Suppressor macrophage treated with lipopolysaccharide for 4 hours (primary cell): Measurements from ENCODE around the gene IL4.
"Not testable (repeated sequence)": the region's sequence is repeated elsewhere in the genome, so short reads cannot be mapped to it uniquely, and the experiment has no call there.

Source experiments
- DNase-seq: peaks from one replicate; pipeline ENCODE4 v3.0.0-alpha.2; 2020

IL4 gene

DNA sequence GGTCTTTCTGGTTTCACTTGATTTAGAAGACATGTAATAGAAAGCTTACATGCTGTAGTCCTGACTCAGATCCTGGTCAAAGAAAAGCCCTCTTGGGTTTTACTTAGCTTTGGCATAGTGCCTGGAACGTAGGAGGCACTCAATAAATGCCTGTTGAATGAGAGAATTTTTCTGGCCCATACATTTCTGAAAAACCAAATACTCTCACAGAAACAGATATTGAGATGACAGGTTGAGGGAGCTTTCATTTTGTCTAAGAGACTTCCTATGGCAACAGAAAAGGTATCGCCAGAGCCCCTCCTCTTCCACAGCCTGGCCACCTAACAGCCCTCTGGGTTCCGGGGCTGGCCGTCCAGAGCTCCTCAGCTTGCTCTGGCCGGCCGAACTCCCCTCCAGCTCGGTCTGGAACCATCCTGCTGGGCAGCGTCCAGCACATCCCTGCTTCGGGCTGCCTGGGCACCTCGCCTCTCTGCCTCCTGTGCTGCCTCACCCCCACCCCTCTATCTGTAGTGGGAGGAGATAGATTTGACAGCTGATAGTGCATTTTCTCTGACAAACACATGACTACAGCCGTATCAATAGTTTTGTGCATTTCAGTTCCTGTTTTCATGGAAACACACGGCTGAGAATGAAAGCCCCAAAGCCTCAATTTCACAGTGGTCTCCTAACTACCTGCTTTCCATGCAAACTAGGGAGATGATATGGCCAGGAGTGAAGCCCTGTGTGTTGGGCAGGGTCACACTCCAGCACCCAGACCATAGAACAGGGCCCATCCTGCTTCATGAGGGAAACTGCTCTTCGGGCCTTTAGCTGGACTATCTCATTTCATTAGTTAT lies 1.1 kb downstream of the IL4 start:
- DNase-seq: no peak

DNA sequence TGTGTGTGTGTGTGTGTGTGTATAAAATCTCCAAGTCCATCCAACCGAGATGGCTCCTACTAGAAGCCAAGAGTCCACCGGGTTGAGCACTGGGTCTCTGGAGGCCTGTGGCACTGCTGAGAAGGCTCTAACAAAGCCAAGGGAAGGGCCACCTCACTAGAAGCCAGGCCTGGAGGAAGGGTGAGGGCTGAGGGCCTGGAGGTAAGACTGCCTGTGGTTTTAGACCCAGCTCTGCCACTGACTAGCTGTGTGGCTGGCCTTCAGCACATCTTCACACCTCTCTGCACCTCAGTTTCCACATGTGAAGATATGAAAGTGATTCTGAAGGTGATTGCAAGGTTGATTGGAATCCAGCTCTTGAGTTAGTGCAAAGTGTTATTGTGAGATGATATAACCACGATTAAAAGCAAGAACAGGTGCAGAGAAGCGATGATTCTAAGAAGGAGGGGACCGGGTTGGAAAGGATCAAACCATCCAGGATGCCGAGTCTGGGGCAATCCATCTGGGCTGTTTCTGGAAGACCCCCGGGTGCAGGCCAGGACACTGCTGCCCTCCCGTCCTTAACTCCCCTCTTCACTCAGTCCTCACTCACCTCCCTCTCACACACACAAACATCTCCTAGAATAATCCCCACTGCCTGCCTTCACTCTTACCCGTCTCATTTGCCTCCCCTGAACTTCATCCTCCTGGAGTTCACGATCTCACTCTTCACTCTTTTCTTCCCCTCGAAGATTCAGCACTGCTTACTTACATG lies 2.3 kb downstream of the IL4 start:
- no peak for DNase-seq

DNA sequence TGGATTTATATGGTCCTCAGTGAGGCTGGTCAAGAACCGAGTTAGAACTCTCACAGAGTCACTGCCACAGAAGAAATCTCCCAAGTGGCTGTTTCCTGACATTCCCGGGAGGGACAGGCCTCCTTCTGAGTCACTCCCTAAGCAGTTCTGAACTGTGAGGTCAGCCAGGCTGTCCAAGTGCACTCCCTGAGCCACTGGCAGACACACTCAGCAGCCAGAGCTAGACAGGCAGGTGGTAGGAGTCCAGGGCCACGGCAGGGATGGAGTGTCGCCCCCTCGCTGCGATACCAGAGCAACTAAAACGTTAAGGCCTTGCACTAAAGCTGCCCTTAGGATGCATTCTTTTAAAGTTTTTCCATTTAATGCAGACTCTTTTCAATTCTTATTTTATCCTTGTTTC lies 3.4 kb downstream of the IL4 start:
- DNase-seq: no peak

DNA sequence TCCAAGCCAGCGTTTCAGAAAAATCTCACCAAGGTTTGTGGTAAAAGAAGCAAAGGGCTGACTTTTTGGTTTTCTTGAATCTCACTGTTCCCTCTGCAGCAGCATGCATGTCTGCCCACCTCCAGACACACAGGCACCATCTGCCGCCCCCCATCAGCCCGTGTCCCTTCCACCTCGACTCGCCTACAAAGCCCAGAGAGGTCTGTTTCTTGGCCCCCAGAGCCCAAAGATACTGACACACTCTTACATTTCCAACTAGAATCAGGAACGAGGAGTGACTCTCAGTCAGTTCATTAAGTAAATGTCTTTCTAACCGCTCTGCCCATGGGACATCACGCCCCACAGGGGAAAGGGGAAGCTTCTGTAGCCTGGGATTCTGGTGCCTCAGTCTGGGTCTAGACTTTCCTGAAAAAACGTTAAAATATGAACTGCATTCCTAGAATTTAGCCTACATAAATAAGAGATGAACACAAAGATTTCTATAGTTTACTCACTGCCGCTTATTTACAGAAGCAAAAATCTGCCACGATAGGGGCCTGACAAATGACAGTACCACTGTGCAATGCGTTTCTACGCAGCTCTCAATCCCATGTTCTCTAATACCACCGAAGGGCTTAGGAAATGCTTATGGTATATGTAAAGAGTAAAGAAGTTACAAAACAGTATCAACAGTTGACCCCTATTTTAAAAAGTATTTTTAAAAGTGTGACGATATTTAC lies 4.1 kb downstream of the IL4 start:
- DNase-seq: no peak

DNA sequence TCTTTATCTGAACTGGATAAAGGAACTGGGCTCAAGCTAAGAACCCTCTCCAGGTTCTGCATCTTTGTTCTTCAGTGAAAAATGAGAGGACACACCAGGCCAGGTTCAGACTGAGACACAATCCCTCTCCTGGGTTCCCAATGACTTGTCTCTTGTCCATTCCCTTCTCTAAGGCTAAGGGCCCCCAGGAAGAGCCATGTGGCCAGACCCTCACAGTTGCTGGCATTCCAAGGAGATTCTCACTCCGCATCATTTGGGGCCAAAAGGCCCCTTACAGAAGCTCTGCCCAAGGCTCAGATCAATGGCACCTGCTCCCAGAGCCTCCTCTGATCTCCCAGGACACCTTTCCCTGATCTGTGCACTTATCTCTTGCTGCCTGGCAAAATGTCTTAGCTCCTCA lies 4.9 kb downstream of the IL4 start:
- no peak for DNase-seq

DNA sequence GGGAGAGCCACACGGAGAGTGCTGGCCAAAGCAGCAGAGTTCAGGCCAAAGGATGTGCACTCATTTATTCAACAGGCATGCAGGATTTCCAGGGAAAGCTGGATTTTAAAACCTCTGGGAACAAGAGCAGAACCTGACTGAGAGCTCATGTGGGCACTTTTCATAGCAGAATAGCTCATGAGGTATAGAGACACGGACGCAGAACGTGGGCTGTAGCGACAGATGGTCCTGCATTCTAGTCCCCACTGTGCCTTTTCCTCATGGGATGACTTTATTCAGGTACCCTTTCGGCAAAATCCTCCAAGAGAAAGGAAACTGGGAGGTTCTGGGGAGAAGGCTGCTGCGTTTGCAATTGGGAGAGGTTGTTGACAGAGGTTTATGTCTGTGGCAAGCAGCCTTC lies 5.4 kb downstream of the IL4 start:
- DNase-seq: no peak

DNA sequence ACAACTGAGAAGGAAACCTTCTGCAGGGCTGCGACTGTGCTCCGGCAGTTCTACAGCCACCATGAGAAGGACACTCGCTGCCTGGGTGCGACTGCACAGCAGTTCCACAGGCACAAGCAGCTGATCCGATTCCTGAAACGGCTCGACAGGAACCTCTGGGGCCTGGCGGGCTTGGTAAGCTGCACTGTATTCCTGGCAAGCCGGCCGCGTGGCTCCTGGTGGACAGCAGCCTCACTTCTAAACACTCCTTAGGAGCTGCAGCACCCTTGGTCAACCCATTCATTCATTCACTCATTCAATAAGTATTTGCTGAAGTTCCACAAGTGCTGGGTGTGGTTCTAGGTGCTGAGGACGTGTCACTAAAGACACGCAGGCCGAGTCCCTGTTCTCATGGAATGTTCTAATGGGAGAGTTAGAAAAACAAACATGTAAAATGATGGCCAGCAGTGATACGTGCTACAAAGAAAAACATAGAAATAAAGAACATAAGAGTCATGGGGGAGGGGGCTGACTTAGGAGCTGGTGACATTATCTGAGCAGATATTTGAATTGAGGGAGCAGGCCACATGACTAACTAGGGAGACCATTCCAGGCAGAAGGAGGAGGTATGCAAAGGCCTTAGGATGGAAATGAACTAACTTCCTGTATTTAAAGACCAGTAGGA lies 6.1 kb downstream of the IL4 start:
- no peak for DNase-seq

DNA sequence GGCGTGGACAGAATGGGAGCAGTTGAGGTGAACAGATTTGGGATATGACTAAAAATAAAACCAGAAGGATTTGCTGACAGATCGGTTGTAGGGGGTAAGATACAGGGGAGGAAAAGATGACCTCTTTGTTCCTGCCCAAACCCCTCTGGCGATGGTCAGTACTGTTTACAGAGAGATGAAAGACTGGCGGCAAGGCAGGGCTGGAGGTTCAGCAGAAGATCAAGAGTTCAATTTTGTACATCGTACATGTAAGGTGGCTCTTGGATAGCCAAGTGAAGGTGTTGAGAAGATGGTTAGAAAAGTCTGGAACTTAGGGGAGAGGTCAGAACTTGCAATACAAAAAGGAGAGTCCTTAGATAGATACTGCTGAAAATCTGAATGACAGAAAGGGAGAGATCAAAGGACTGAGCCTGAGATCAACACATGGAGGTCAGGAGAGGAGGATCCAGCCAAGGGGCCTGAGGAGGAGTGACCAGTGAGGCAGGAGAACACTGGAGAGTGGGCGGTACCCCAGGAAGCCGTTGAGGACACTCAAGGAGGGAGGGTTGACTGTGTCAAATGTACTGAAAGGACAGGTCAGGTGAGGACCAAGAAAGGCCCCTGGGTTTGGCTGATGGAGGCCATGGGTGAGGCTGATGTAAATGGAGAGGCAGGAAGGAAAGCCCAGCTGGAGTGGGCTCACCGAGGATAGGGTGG lies 7.1 kb downstream of the IL4 start:
- no peak for DNase-seq

DNA sequence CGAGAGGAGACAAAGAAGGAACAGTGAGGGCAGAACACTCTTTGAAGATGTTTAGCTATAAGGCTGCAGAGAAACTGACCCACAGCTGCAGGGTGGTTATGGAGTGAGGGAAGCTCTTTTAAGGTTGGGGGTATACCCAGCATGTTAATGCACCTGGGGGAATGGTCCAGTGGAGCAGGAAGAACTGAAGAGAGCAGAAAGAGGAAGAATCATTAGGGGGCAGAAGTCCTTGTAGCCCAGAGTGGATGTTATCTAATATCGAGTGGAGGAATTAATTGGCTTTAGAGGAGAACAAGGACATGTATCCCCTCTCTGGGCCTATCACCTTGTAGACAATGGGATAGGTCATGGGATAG lies 7.7 kb downstream of the IL4 start:
- no peak for DNase-seq

DNA sequence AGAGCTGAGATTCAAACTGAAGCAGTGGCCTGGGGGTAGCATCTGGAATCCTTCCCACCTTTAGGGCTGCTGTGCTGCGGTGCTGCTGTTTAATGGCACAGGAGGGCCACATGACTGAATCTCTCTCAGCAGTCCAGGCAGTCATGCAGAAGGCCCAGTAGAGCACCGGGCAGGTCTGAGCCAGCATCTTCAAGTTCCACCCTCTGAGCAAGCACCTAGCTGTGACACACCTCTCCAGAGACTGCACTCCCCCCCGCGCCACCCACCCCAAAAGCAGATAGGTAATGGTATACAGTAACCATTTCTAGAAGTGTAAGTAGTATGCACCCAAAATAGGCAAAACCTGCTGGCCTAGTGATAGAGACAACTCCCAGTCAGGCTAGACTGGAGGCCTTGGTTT lies 8.2 kb downstream of the IL4 start:
- DNase-seq: no peak

DNA sequence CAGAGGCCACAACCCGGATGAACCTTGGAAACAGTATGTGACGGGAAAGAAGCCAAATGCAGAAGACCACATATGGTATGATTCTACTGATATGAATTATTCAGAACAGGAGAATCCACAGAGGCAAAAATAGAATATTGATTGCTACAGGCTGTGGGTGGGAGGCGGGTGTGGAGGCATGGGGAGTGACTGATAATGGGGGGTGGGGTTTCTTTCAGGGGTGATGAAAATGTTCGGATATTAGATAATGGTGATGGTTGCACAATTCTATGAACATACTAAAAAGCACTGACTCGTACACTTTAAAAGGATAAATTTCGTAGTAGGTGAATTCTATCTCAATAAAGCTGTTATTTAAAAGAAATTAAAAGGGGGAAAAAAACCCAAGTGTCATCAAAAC lies 10.7 kb downstream of the IL4 start:
- no peak for DNase-seq

DNA sequence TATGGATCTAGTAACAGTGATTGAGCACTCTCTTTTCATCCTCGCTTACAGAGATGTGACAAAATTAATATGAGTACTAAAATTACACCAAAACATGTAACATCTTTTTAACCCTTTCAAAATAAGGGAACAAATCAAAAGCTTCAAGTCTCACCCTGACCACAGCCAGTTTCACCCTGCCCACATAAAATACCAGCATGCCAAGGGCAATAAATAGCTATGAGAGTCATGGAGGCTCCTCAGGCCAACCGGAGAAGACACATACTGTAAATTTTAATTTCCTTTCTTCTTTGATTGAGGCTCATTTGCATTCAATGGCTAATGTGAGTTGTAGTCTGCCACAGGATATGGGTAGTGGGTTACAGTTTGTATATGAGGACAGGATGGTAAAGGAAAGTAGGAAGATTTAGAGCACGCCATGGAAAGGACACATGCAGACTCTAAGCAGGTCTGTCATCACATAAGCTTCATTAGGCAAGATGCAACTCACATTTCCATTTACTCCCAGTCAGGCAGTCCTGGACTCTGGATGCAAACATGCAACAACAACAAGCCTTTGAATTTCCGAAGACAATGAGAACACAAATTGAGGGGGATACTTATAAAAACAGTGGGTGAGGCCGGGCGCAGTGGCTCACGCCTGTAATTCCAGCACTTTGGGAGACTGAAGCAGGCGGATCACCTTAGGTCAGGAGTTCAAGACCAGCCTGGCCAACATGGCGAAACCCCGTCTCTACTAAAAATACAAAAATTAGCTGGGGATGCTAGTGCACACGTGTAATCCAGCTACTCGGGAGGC lies 11.3 kb downstream of the IL4 start:
- DNase-seq: no peak

DNA sequence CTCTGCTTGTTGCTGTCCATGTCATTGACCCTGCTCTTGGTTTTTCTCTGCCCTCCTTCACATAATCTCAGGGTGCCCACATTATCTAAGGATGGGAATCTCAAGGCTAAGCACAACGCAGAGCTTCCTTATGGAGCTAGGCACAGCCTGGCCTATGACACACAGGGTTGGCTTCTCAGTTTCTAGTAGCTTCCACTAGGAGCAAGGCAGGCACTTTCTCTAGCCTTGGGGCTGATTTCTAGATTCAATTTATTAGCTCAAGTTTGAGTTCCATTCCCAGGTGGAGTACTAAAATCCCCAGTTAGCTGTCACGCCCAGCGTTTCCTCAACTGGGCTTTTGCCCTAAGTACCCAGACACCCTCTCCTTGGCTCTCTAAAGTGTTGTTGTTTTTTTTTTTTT lies 12.4 kb downstream of the IL4 start:
- no peak for DNase-seq

DNA sequence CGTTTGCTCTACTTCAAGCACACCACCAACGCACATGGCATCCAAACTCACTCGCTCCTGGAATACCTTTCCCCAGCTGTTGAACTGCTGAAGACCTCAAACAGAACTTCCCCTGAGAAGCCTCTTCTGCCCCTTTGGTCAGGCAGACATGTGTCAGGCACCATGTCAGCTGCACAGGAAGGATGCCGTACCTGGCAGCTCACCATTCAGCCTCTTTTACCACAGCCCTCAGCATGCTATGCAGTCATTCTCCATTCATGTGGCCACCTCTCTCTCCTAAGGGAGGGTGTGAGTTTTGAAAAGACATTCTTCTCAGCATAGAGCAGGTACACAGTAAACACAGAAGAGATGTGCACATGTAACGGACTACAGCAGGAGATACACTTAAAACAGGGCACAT lies 14.2 kb downstream of the IL4 start:
- DNase-seq: no peak

DNA sequence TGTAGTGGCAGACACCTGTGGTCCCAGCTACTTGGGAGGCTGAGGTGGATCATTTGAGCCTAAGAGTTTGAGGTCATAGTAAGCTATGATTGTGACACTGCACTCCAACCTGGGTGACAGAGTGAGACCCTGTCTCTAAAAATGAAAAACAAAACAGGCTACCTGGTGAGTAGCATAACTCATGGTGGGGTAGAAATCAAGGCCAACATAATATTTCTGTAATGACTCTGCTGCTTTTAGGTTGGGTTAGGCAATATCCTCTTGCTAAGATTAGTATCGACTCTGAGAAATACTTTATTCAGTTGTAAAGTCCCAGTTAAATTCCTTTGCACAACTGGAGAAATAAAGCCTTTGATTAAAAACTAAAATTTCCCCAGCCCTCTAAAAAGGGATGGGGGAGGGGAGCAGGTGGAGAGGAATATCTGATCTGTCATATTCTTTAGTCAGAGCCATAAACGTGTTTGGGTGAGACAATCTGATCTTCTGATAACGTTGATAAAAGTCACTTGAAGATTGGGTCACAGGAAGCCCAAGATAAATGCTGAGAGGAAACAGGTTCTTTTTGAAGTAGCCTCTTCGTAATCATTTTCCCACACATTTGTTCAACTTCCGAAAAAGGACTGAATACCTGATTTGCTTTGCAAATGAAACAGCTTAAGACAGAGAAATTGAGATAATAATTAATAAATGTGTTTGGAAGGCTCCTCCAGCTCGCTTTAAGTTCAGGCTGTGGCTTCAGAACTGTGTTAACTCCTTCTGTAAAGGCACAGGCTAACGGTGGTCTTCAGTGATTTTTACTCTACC lies 14.9 kb downstream of the IL4 start:
- DNase-seq: no peak

DNA sequence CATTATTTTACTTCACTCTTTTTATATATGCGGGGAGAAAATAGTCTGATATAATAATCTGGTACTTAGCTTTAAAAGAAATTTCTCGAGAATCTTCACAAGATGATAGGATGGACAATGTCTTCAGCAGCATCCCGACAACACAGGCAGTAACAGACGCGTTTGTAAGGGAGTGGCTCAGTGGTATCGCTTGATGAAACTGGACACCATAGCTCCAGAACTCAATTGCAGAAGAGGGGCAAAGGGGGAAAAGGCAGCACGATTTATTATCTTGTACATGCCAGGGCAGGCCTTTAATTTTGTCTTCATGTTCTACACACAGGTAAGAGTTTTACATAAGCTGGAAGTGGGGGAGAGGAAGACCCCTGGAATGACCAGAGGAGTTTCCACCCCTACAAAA lies 15.7 kb downstream of the IL4 start:
- no peak for DNase-seq

DNA sequence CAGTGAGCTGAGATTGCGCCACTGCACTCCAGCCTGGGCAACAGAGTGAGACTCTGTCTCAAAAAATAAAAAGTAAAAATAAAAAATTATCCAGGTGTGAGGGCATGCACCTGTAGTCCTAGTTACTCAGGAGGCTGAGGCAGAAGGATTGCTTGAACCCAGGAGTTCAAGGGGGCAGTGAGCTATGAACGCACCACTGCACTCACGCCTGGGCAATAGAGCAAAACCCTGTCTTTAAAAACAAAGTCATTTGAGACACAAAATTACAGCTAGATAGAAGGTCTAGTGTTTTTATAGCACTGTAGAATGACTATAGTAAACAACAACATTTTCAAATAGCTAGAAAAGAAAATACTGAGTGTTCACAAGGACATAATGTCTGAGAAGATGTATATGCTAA lies 16.4 kb downstream of the IL4 start:
- no peak for DNase-seq

DNA sequence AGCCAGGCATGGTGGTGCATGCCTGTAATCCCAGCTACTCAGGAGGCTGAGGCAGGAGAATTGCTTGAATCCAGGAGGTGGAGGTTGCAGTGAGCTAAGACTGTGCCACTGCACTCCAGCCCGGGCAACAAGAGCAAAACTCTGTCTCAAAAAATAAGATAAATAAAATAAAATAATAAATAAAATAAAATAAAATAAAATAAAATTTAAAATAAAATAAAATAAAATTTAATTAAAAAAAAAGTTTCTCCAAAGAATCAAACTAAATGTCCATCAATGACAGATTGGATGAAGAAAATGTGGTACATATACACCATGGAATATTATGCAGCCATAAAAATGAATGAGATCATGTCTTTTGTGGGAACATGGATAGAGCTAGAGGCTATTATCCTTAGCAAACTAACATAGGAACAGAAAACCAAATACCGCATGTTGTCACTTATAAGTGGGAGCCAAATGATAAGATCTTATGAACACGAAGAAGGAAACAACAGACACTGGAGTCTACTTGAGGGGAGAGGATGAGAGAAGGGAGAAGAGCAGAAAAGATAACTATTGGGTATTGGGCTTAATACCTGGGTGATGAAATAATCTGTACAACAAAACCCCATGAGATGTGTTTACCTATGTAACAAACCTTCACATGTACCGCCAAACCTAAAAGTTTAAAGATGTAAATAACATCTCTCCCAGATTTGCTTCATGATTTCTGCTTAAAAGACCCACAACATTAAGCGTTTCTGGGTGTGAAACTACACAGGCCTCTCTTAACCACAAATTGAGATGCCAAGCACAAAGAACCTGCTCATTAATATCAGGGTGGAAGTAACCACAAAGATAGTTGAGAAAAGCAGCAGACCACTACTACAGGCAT lies 18.2 kb downstream of the IL4 start:
- DNase-seq: not testable (repeated sequence)

DNA sequence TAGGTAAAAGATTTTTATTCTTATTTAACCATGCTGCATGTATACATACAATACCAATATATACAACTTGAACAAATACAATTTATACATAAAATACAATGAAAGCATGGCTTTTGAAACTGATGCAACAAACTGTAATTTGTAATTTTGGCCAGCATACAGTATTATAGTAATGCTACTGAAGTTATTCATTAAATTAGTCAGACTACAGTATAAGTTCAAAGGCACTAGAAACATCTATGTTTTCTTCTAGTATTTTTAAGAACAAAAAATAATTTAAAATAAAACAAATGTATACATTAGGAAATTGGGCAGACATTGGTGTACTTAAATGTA lies 18.8 kb downstream of the IL4 start:
- no peak for DNase-seq

DNA sequence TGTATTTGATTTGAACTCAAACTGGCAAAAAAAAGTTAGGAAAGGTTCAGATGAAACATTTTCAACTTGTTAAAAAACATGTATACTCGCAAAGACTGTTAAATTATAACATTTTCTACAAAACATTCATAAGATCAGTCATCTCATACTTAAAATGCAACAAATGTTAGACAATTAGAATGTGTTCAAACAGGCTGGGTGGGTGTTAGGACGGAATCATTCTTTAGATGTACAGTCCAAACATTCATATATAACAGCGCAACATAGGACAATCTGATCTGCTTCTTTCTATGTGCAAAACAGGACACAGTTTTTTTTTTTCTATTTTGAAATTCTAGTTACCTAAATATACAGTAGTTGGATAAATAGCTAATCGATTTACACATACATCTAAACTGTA lies 22.2 kb downstream of the IL4 start:
- no peak for DNase-seq
